Activated T-helper 9 cell treated with anti-CD3 and anti-CD28 coated beads, Interleukin-2, amount 50 U/mL, for 16 hours (primary cell): ENCODE results near the gene ZBTB7B.
"Not testable (repeated sequence)": the region's sequence is repeated elsewhere in the genome, so short reads cannot be mapped to it uniquely, and the experiment has no call there.

Experiments used
- DNase-seq: peaks from one replicate; pipeline ENCODE4 v3.0.0-alpha.2; 2020; ENCODE audit warnings: low read depth

Gene ZBTB7B

GRCh38 chr1:154989195-154989860 is 13.3 kb upstream of the ZBTB7B start:
- DNase-seq, result no peak

- DNase-seq, result no peak
Measured at GRCh38 chr1:154990276-154990675, 12.3 kb upstream of the ZBTB7B start.

- DNase-seq, result no peak
Measured at GRCh38 chr1:154992721-154993571, 9.7 kb upstream of the ZBTB7B start.

GRCh38 chr1:154993572-154994268 is 8.9 kb upstream of the ZBTB7B start, which contains the start of gene LENEP:
Gene LENEP (plus strand): TSS chr1:154993586. CDS start chr1:154993608, 22 bp downstream.
- DNase-seq, result no peak

GRCh38 chr1:154994269-154994587 is 8.4 kb upstream of the ZBTB7B start:
- DNase-seq, result no peak

- DNase-seq, result no peak
Measured at GRCh38 chr1:154994591-154994990, 8.0 kb upstream of the ZBTB7B start.

GRCh38 chr1:154995301-154995983 is 7.2 kb upstream of the ZBTB7B start:
- not testable (repeated sequence) for DNase-seq

- DNase-seq, result no peak
Measured at GRCh38 chr1:154996966-154997701, 5.5 kb upstream of the ZBTB7B start.

- no peak for DNase-seq
Measured at GRCh38 chr1:154998201-154998780, 4.3 kb upstream of the ZBTB7B start.

- peak; percentile 58 for DNase-seq
Measured at GRCh38 chr1:154998818-154999570, 3.6 kb upstream of the ZBTB7B start.

- DNase-seq, result peak; percentile 56
Measured at GRCh38 chr1:154999571-155000410, 2.8 kb upstream of the ZBTB7B start.

GRCh38 chr1:155000411-155000725 is 2.2 kb upstream of the ZBTB7B start:
- no peak for DNase-seq

- peak; percentile 78 for DNase-seq
Measured at GRCh38 chr1:155000726-155001424, 1.7 kb upstream of the ZBTB7B start.

GRCh38 chr1:155001425-155001674 is 1.3 kb upstream of the ZBTB7B start:
- DNase-seq, result no peak

- peak; percentile 98 for DNase-seq
Measured at GRCh38 chr1:155001675-155002463, 733 bp upstream of the ZBTB7B start.

- no peak for DNase-seq
Measured at GRCh38 chr1:155003227-155003765, 694 bp downstream of the ZBTB7B start.

GRCh38 chr1:155003766-155004351 is 1.3 kb downstream of the ZBTB7B start:
- no peak for DNase-seq
